IPS DF 4.7 (cell line): ENCODE data around the gene UBE2N.
"Not testable (repeated sequence)": the region's sequence is repeated elsewhere in the genome, so short reads cannot be mapped to it uniquely, and the experiment has no call there.

Experiments
- DNase-seq: peaks from one replicate; pipeline ENCODE4 v3.0.0-alpha.2; 2013; ENCODE audit warnings: low spot score; ENCODE audit errors: extremely low read depth

Gene UBE2N

GRCh38 chr12:93415723-93416464 is 25.9 kb downstream of the UBE2N start:
- DNase-seq = no peak

DNA sequence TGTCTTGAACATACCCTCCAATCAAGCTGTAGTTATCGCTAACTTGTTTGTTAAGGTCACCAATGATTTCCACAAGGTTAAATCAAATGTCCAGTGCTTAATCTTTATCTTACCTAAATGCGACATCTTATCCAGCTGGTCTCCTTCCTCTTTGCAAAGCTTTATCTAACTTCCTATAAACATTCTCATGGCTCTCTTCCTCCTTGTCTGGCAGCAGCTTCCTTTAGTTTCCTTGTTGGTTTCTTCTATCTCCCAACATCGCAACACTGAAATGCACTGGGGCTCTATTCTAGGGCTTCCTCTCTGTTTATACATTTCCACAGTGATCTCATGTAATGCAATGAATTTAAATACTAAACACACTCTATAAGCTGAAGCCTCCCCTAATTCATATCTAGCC is 28.7 kb downstream of the UBE2N start:
- DNase-seq = no peak

- not testable (repeated sequence) for DNase-seq
Observed at GRCh38 chr12:93412396-93412795, 29.4 kb downstream of the UBE2N start.

DNA sequence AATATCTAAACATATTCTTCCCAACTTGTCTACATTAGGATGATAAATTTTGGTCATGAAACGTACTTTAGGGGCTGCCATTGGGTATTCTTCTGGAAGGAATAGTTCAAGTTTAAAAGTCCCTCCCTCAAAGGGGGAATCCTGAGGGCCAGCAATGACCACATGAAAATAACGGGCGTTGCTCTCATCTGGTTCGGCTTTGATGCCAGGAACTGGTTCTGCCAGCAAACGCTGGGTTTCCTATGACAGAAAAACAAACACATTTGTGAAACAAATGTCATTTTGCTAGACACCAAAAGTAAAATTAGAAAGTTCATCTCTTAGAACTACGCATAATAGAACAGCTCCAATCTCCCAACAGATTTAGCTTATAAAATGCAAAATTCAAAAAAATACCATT is 30.7 kb downstream of the UBE2N start:
- not testable (repeated sequence) for DNase-seq

GRCh38 chr12:93409343-93410187 is 32.2 kb downstream of the UBE2N start:
- DNase-seq = not testable (repeated sequence)

- no peak for DNase-seq
Observed at GRCh38 chr12:93408813-93409212, 32.9 kb downstream of the UBE2N start.

DNA sequence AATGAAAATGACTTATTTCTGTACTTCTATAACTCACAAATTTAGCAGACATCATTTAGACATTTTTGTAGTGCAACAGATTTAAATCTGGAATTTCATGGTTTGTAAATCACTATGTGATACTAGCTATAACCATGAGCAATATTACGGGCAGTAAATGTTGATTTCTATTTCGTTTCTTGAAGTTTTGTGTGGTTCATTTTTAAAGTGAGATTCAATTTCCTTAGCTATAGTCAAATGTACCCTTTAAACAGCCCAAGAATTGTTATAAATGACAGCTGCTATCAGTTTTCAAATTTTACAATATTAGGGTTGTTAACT is 33.8 kb downstream of the UBE2N start:
- DNase-seq = no peak

DNA sequence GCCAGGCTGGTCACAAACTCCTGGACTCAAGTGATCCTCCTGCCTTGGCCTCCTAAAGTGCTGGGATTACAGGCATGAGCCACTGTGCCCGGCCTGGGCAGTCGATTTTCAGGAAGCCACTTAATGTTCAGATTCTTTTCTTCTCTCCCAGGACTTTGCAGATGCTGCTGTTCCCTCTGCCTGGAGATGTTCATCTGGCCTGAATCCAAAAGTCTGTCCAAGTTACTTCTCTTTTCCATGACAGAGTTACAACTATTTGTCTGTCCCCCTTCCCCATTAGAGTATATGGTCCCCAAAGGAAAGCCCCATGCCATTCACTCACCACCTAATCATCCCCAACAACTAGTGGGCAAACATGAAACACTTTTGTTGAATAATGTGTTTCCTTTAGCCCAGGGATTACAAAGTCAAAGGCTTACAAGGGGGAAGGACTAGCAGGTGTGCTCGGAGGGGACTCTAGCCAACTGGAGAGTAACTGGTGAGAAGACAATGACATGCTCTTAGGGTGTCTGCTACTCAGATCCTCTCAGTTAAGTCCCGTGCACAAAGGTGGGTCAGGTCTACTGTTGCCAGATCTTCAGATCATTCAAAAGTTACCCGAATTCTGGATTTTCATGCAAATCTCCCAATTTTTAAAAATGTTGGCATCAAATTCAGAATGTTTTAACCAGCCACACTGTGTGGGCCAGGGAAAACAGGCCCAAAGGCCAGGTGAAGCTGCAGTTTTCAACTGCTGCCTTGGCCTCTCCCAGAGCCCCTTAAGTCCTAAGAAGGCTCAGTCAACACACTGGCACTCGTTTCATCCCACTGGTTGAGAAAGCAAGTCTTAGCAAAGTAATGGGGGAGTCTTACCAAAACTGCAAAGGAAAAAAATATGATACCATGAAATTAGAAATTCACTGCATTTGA is 34.4 kb downstream of the UBE2N start:
- DNase-seq = no peak

- no peak for DNase-seq
Observed at GRCh38 chr12:93404961-93405849, 36.5 kb downstream of the UBE2N start.

DNA sequence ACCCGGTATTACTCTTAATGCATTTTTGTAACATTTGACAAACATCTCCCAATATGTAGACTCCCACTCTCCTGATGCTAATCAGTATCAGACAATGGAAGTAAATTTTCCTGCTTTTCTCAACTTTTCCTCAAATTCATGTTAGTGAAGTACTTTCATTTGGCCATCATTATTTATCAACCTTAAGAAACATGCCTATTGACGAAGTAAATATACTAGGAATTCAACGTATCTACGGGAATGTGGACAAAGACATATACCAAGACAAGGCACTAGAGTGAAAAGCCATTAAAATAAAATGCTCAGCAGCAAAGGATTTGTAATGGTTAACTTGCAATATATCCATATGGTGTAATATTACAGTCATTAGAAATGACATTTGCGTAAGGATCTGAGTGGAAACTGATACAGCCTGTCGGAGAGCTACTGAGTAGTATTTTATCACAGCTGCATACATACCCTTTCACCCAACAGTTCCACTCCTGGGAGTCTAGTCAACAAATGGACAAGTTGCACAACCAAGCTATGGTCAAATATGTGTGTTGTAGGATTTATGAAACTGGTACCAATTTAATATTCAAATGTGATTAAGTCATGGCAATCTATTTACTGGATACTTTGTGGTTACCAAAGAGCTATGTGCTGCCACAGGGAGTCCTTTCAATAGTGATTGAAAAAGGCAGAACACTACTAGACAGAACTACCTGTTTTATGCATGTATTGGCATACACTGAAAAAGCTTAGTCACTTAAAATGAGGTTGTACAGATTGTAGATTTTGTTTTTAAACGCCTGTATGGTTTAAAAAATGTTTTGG is 37.6 kb downstream of the UBE2N start:
- DNase-seq = no peak

- DNase-seq = no peak
Observed at GRCh38 chr12:93402333-93403311, 39.1 kb downstream of the UBE2N start.

DNA sequence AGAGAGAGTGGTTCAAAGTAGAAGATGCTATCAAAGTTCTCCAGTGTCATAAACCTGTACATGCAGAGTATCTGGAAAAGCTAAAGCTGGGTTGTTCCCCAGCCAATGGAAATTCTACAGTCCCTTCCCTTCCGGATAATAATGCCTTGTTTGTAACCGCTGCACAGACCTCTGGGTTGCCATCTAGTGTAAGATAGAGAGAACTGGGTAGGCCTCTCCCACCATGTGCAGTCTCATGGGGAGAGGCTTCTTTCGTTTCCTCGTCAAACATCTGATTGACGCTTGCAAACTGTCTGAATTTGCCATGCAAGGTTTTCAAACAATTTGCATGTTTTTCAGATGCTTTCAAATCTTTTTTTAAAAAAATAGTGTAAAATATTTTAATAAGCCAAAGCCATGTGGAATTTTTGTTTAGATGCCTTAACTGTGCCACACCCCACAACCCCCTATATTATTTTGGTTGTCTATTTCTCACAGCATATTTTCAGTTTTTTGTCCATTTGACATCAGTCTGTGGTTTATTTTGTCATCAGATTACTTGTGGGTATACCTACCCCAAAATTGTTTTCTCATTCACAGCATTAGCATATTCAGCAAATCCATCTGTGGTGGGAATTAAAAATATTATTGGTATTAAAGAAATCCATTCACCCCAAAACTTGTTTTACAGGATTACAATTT is 42.4 kb downstream of the UBE2N start:
- DNase-seq = not testable (repeated sequence)

- no peak for DNase-seq
Observed at GRCh38 chr12:93397412-93397811, 44.3 kb downstream of the UBE2N start.

DNA sequence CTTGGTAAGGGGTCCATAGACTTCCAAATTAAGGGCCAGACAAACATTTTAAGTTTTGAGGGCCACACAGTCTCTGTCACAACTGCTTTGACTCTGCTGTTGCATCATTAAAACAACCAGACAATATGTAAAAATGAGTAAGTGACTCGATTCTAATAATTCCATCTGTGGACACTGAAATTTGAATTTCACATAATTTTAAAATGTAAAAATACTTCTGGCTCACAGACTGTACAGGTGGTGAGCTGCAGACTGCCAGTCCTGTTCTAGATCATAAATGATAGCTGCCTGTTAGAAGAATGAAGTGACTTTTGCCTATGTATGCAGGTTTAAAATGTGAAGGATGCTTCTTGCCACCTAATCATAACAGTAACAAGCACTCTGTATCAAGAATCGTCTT is 48.3 kb downstream of the UBE2N start:
- DNase-seq = no peak

DNA sequence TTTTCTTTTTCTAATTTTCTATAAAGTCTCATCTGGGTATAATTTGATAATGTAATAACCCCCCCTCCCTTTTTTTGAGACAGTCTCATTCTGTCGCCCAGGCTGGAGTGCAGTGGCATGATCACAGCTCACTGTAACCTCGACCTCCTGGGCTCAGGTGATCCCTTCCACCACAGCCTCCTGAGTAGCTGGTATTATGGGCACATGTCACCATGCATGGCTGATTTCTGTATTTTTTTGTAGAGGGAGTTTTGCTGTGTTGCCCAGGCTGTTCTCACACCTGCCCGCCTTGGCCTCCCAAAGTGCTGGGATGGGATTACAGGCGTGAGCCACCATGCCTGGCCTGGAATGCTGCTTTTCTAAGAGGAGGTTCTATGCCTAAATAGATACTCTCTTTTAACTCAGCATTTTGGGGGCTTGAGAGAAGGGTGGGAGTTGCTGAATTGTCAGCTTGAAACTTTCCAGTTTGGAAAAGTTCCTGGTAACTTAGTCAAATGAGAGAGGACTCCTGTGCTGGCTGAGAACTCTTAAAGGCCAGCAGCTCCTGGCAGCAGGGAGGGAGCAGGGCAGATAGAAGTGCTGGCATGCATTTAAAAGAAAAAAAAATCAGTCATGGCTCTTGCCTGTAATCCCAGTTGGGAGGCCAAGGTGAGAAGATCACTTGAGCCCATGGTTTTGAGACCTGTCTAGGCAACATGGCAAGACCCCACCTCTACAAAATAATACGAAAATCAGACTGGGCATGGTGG is 51.0 kb downstream of the UBE2N start:
- DNase-seq = no peak

DNA sequence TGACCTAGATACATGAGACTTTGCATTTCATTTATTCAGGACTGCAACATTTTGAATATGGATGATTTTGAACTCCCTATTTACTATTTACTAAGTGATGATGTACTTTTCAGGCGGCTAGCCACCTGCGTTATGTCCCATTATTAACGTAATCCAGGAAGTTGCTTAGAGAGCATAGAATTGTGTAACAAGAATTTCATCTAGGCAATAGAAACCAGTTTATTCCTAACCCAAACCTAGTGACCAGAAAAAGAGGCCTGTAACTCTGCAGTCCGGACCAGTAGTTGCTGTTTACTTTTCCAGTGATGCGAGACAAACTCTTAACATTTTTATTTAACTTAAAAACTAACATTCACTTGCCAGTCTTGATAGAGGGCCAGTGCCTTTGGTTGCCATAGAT is 51.7 kb downstream of the UBE2N start:
- DNase-seq = no peak

DNA sequence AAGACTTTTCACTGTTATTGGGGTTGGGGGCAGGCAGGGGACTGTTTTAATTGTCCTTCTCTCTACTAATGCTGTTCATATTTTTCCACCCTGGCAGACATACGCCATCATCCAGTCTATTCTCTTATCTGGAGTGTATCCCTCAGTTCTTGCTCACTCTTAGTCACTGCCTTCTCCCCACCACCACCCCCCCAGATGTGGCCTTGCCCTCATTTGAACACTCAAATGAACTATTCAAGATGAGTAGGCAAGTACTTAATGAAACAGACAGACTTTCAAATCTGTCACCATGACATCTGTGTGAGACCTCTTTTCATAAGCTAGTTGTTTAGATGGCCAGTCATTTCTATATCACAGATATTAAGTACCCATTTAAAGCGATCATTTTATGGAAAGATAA is 54.0 kb downstream of the UBE2N start:
- no peak for DNase-seq
